B cell (primary cell): Measurements from ENCODE around the gene LRBA. TPM values are rescaled to one million over a fixed set of nuclear protein-coding genes. Genes with fewer than 3 reads are reported as not detected.

Source experiments
- ATAC-seq: fragments of 200-7000 bp; cut with Tn5 transposase; one replicate; pipeline ENCODE4 v1.10.0; 2021; ENCODE audit warnings: low read depth, mild to moderate bottlenecking, moderate number of reproducible peaks, moderate library complexity
- CTCF ChIA-PET: fragments of 350-600 bp; sonication (Branson Sonifier 250); formaldehyde crosslinking; loops from one replicate; lab custom pipeline; 2021; ENCODE audit warnings: antibody characterized with exemption, inconsistent platforms; lab: Charles Lee
- POLR2A ChIA-PET: fragments of 350-600 bp; sonication (Branson Sonifier 250); formaldehyde crosslinking; loops from one replicate; lab custom pipeline; 2021; ENCODE audit warnings: antibody characterized with exemption; lab: Charles Lee
- DNase-seq: peaks from one replicate; pipeline ENCODE4 v3.0.0; 2013
- H2AFZ ChIP-seq: 2 replicates; pipeline ENCODE4 v1.6.1; 2012; ENCODE audit warnings: mild to moderate bottlenecking, low read depth, low read length; ENCODE audit not compliant: insufficient read depth, poor library complexity, severe bottlenecking
- H3K27ac ChIP-seq, 2 donors: 1 replicate in 1 of 2; 2 replicates in 1 of 2; pipeline ENCODE4 v1.5.1; 2012 to 2013; ENCODE audit warnings: low read length in 2 of 2, mild to moderate bottlenecking in 2 of 2, moderate library complexity in 1 of 2
- H3K27me3 ChIP-seq, 4 experiments: fragments of 200-600 bp in 1 of 4; sonication (generic) in 1 of 4; replicated peaks in 1 of 4; 1 replicate in 2 of 4; 2 replicates in 2 of 4; pipeline versions ENCODE4 v1.6.1 to v1.7.0; 2013 to 2016; ENCODE audit warnings: low read length in 3 of 4, mild to moderate bottlenecking in 2 of 4, mixed read lengths in 1 of 4, moderate library complexity in 1 of 4; ENCODE audit not compliant: insufficient read depth in 4 of 4, control insufficient read depth in 3 of 4; ENCODE audit errors: control extremely low read depth in 1 of 4
- H3K36me3 ChIP-seq, 2 experiments: replicated peaks in 1 of 2; 1 replicate in 1 of 2; 2 replicates in 1 of 2; pipeline versions ENCODE4 v1.6.1 to v1.7.1; 2013; ENCODE audit warnings: low read length in 1 of 2; ENCODE audit not compliant: insufficient read depth in 2 of 2, control insufficient read depth in 1 of 2; ENCODE audit errors: control extremely low read depth in 1 of 2, extremely low read depth in 1 of 2
- H3K4me1 ChIP-seq, 2 donors: fragments of 200-600 bp in 1 of 2; sonication (generic) in 1 of 2; 1 replicate in 1 of 2; 2 replicates in 1 of 2; pipeline versions ENCODE4 v1.5.1 to v1.6.1; 2013 to 2017; ENCODE audit warnings: low read length in 2 of 2; ENCODE audit not compliant: control insufficient read depth in 2 of 2, insufficient read depth in 2 of 2
- H3K4me2 ChIP-seq: replicated peaks from 2 replicates; pipeline ENCODE3; 2012; ENCODE audit warnings: mild to moderate bottlenecking, low read depth, low read length; ENCODE audit not compliant: poor library complexity, severe bottlenecking
- H3K4me3 ChIP-seq, 5 experiments: fragments of 200-600 bp in 1 of 5; sonication (generic) in 1 of 5; 1 replicate in 3 of 5; 2 replicates in 2 of 5; pipeline versions ENCODE4 v1.5.1 to v1.7.0; 2011 to 2016; ENCODE audit warnings: low read length in 4 of 5, mild to moderate bottlenecking in 4 of 5, low read depth in 2 of 5, control low read depth in 1 of 5, moderate library complexity in 1 of 5; ENCODE audit not compliant: insufficient read depth in 1 of 5; ENCODE audit errors: control extremely low read depth in 1 of 5, extremely low read depth in 1 of 5
- H3K79me2 ChIP-seq: fragments of 200-600 bp; sonication (generic); one replicate; pipeline ENCODE4 v1.6.0; 2016; ENCODE audit warnings: low read length; ENCODE audit not compliant: control insufficient read depth, insufficient read depth
- H3K9ac ChIP-seq: fragments of 200-600 bp; sonication (generic); 2 replicates; pipeline ENCODE4 v1.6.1; 2017; ENCODE audit warnings: mild to moderate bottlenecking, low read length, moderate library complexity
- H3K9me3 ChIP-seq, 3 donors: one replicate each; pipeline versions ENCODE4 v1.6.1 to v1.7.1; 2013; ENCODE audit warnings: low read length in 2 of 3; ENCODE audit not compliant: control insufficient read depth in 2 of 3, insufficient read depth in 1 of 3; ENCODE audit errors: control extremely low read depth in 1 of 3
- H4K20me1 ChIP-seq: 2 replicates; pipeline ENCODE4 v1.6.0; 2012; ENCODE audit warnings: mild to moderate bottlenecking, low read length; ENCODE audit not compliant: insufficient read depth, control insufficient read depth, poor library complexity, severe bottlenecking
- H3K27ac Mint-ChIP-seq: one replicate; pipeline ENCODE4 v1.8.0; 2021; ENCODE audit warnings: mixed read lengths
- H3K27me3 Mint-ChIP-seq: one replicate; pipeline ENCODE4 v1.8.0; 2021; ENCODE audit warnings: mixed read lengths
- H3K4me1 Mint-ChIP-seq: one replicate; pipeline ENCODE4 v1.8.0; 2021; ENCODE audit warnings: mixed read lengths
- H3K4me3 Mint-ChIP-seq: one replicate; pipeline ENCODE4 v1.8.0; 2021; ENCODE audit warnings: mixed read lengths
- H3K9me3 Mint-ChIP-seq: one replicate; pipeline ENCODE4 v1.8.0; 2022; ENCODE audit warnings: mixed read lengths; ENCODE audit not compliant: insufficient read depth
- CTCF ChIP-seq: fragments of 200-600 bp; IDR thresholded peaks from one replicate; pipeline ENCODE4 v1.8.0; 2022; ENCODE audit warnings: antibody characterized with exemption, mild to moderate bottlenecking
- EZH2 ChIP-seq: IDR thresholded peaks from 2 replicates; pipeline ENCODE4 v1.6.1; 2012; ENCODE audit warnings: borderline replicate concordance, low read depth, mild to moderate bottlenecking, moderate library complexity, low read length; ENCODE audit not compliant: insufficient read depth, poor library complexity, severe bottlenecking
- WGBS: methylation state at CpG from one replicate; pipeline ENCODE4 v1.1.5; 2013; ENCODE audit warnings: missing lambda C conversion rate; ENCODE audit not compliant: insufficient coverage; 5-methylcytosine and 5-hydroxymethylcytosine counted together
- intact Hi-C: fragments of 100-400 bp; cut with micrococcal nuclease; formaldehyde crosslinking; loops from one replicate; pipeline ENCODE4 v1.10.0; 2022
- polyA plus RNA-seq: library from polyadenylated mRNA; depleted of rRNA; stranded (reverse); fragments of >200 nt; gene quantifications from 2 replicates; pipeline ENCODE4 v1.2.3, GENCODE V29; 2012
- total RNA-seq, 2 donors: library from RNA; stranded (reverse); fragments of 120-200 nt in 1 of 2; gene quantifications; 1 replicate in 1 of 2; 2 replicates in 1 of 2; pipeline versions ENCODE4 v1.2.3 to v1.2.4, GENCODE V29; 2013 to 2022

The LRBA gene
- total and polyA plus RNA-seq, 2 donors (not counting 1 experiment from before 2014, with no cell fraction given), result 17.5 to 86.7 TPM

- H2AFZ ChIP-seq, result no peak overlapping the region
- H3K4me1 ChIP-seq, result no peaks in the 10 kb centered on the region
- no peak overlapping the region for H3K4me2 ChIP-seq
- no peaks in the 10 kb centered on the region for H3K27me3 Mint-ChIP-seq
- no peak overlapping the region for H3K4me3 ChIP-seq
- no peak overlapping the region for H3K4me3 Mint-ChIP-seq
- no peaks in the 10 kb centered on the region for H3K9me3 ChIP-seq
- intact Hi-C loops, result loop anchor here (1.0 to 2.0 kb wide), 3 partner anchors 233 to 263 kb away; no protein-coding TSS in a partner anchor
- H3K27ac Mint-ChIP-seq, result no peak overlapping the region
- H3K4me1 Mint-ChIP-seq, result no peaks in the 10 kb centered on the region
- no peak overlapping the region for H3K27ac ChIP-seq
- H3K9me3 Mint-ChIP-seq, result no peaks in the 10 kb centered on the region
- no peaks in the 10 kb centered on the region for H3K36me3 ChIP-seq
- ATAC-seq, result no peak
- POLR2A ChIA-PET, result no interaction called here
- no peaks in the 10 kb centered on the region for H3K79me2 ChIP-seq
- H3K27me3 ChIP-seq, result no peaks in the 10 kb centered on the region
- H4K20me1 ChIP-seq, result no peaks in the 10 kb centered on the region
- CTCF ChIA-PET, result interaction anchor here (0.7 to 4.7 kb wide), 10 partner anchors 8 to 262 kb away, joined by 3 to 45 read pairs (median 4); no protein-coding TSS in a partner anchor
- no peak for DNase-seq
- H3K9ac ChIP-seq, result no peak overlapping the region
- no peak for TF ChIP-seq CTCF
- TF ChIP-seq EZH2, result no peak
- 50% methylated on average over 1 of the region's 2 CpGs for WGBS
These were observed 771.2 kb downstream of the LRBA start for GRCh38 chr4:150243932-150244331.

- intact Hi-C loops, result loop anchor here (1.0 to 2.0 kb wide), 3 partner anchors 232 to 262 kb away; no protein-coding TSS in a partner anchor
- CTCF ChIA-PET, result interaction anchor here (0.6 to 4.7 kb wide), 21 partner anchors 9 to 854 kb away, joined by 3 to 45 read pairs (median 4); no protein-coding TSS in a partner anchor
- Mint-ChIP-seq H3K27ac (no peak overlapping the region), H3K4me1 (no peaks in the 10 kb centered on the region), H3K27me3 (no peaks in the 10 kb centered on the region), H3K9me3 (no peaks in the 10 kb centered on the region), H3K4me3 (no peak overlapping the region)
- no peak overlapping the region for H3K4me2 ChIP-seq
- H4K20me1 ChIP-seq, result no peaks in the 10 kb centered on the region
- no peak for TF ChIP-seq EZH2
- TF ChIP-seq CTCF, result peak; percentile 85
- no peaks in the 10 kb centered on the region for H3K79me2 ChIP-seq
- ATAC-seq (no peak), DNase-seq (peak; percentile 45)
- no peaks in the 10 kb centered on the region for H3K36me3 ChIP-seq
- WGBS, result 69% methylated on average over 2 of the region's 6 CpGs
- H3K27ac ChIP-seq, result no peak overlapping the region
- no peaks in the 10 kb centered on the region for H3K9me3 ChIP-seq
- POLR2A ChIA-PET, result no interaction called here
- H3K27me3 ChIP-seq, result no peaks in the 10 kb centered on the region
- H2AFZ ChIP-seq, result no peak overlapping the region
- H3K4me3 ChIP-seq, result no peak overlapping the region
- H3K9ac ChIP-seq, result no peak overlapping the region
- no peaks in the 10 kb centered on the region for H3K4me1 ChIP-seq
These were observed 772.1 kb downstream of the LRBA start for GRCh38 chr4:150242820-150243458.
